Measurements from ENCODE around the gene PRAC1.
"Not testable (repeated sequence)": the region's sequence is repeated elsewhere in the genome, so short reads cannot be mapped to it uniquely, and the experiment has no call there.

Gene PRAC1

DNA sequence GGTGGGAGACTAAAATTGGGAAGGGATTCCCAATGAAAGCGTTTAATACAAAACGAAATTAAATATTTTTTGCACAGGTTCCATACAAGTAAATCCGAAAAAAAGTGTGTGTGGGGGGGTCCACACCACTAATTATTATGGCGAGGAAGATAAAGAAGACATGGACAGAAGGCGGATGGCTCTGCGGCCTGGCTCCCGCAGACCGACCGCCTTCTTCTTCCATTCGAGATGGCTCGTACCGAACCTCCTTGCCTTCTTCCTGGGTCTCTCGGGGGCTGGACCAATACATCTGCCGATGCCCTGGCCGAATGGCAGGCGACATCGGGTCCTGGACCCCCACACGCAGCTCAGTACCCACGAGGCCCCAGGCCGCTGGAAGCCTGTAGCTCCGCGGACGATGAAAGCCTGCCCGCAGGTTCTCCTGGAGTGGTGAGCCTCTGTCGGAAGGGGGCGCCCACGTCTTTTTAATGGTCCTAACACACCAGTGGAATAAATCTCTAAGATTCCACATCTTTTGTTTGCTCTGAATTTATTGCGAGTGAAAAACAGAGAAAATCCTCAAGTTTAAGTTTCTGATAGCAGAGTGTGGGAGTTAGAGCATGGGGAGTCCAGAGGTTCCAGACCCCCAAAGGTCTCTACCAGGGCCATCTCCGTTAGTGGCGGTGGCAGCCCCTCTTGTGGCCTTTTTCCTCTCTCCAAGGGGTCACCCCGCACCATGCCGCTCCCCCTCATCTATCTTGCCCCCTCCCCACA is 2.1 kb upstream of the PRAC1 start:
- DNase-seq (ENCODE audit: insufficient read length): peak; percentile 48
- peak; percentile 83 for FAIRE-seq
- TF ChIP-seq POLR2AphosphoS5 (IDR thresholded peaks at IDR 0.05; ENCODE audit: low read depth, low read length) (no peak), TAF1 (IDR thresholded peaks at IDR 0.05; ENCODE audit: borderline replicate concordance, low read depth, low read length) (no peak), POLR2A (IDR thresholded peaks at IDR 0.05; ENCODE audit: low read depth, low read length) (no peak)

DNA sequence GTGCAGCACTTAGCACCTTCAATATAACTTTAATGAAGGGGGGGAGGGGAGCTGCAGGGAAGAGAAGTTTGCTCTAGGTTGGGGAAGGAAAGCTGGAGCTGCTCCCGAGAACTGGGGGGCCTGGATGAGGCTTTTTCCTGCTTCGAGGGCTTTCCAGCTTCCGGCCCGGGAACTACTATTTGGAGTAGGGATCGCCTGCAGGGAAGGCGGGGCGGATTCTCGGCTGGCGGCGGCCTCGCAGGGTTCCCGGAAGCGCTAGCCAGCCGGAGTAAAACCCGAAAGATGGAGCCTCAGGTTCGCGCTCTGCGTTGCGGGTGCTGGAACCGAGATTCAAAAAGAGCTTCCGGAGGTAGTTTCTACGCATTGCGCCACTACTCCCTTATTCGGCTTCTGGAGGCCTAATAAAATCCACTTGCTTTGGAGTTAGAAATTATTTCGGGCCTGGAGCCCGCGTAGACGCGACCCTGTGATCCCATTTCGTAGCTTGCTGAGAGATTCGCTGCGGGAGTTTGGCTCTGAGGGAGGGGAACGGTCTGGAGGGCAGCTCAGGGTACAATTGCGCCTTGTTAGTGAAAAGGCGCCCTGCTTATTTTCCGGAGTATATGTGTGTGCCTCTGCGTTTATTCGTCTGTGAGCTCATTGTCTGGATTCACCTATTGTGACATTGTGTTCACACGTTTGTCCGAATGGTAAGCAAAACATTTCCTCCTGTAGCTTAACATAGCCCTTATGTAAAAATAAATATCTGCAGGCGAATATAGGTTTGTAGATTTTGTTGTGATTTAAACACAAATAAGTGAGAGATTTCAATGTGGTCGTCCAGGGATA is 1.3 kb upstream of the PRAC1 start:
- DNase-seq (ENCODE audit: insufficient read length) (no peak), FAIRE-seq (no peak)
- TF ChIP-seq POLR2AphosphoS5 (IDR thresholded peaks at IDR 0.05; ENCODE audit: low read depth, low read length) (no peak), POLR2A (IDR thresholded peaks at IDR 0.05; ENCODE audit: low read depth, low read length) (no peak), TAF1 (IDR thresholded peaks at IDR 0.05; ENCODE audit: borderline replicate concordance, low read depth, low read length) (no peak)

DNA sequence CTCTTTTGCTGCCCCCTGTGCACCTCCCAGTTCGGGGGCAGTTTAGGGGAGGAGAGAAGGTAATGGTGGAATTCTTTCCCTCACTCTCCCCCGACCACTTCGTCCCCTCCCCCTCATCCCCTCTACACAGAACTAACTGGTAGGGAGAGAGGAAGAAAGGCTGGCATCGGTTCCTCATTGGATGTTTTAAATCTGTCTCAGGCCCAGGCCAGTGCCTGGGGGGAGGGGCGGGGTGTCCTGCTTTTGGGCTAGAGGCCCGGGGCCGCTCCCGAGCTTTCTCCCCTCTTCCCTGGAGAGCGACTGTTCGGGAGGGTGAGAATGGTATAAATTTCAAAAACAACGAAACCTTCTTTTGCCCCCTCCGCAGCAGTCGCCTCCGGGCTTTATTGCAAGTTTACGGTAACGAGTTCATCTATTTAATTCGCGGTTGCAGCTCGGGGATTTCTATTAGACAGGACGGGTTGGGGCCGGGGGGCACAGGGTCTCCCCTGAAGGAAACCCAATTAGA is 651 bp upstream of the PRAC1 start, which contains the start of gene PRAC2:
Gene PRAC2, plus strand, starts transcription at position 271 of the 508 bp plus-strand sequence. CDS start 1,226 bp downstream, outside the sequence.
- FAIRE-seq: no peak
- no peak for DNase-seq (ENCODE audit: insufficient read length)
- no peak for TF ChIP-seq POLR2A (IDR thresholded peaks at IDR 0.05; ENCODE audit: low read depth, low read length)
- TF ChIP-seq TAF1 (IDR thresholded peaks at IDR 0.05; ENCODE audit: borderline replicate concordance, low read depth, low read length): no peak
- TF ChIP-seq POLR2AphosphoS5 (IDR thresholded peaks at IDR 0.05; ENCODE audit: low read depth, low read length): no peak

GRCh38 chr17:48721009-48721402 is 1.3 kb downstream of the PRAC1 start:
- no peak for FAIRE-seq
- no peak for TF ChIP-seq TAF1 (IDR thresholded peaks at IDR 0.05; ENCODE audit: borderline replicate concordance, low read depth, low read length)
- TF ChIP-seq POLR2A (IDR thresholded peaks at IDR 0.05; ENCODE audit: low read depth, low read length): no peak
- no peak for TF ChIP-seq POLR2AphosphoS5 (IDR thresholded peaks at IDR 0.05; ENCODE audit: low read depth, low read length)
- DNase-seq (ENCODE audit: insufficient read length): no peak

DNA sequence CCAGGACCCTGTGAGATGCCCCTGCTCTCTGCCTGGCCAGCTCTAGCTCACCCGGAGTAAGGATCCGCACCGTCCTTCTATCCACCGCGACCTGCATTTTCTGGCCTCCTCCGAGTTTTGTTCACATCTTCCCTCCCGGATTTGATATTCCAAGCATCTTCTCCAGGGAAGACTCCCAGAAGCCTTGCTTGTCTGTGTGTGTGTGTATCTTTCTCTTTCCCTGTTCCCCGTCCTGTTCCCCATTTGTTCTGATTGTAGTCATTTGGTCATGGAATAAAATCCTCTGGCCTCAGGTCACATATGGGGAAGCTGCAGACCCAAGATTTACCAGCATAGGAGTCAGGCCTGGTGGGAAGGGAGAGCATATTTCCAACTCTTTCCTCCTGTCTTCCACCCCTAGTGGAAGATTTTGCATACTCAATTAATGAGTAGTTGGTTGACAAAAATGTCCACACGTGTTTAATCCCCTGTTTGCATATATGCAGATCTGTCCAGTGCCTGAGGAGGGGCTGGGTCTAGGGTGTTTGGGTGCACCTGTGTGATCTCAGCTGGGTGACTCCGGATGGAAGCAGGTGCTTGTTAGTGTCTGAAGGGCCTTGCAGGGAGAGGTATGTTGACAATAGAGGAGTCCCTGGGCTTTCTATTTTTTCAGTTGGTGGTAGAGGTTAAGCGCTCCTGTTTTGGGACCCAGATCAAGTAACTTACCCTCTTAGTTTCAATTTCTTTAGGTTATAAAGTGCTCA is 1.9 kb downstream of the PRAC1 start:
- FAIRE-seq (no peak), DNase-seq (ENCODE audit: insufficient read length) (no peak)
- TF ChIP-seq POLR2A (IDR thresholded peaks at IDR 0.05; ENCODE audit: low read depth, low read length): no peak
- no peak for TF ChIP-seq POLR2AphosphoS5 (IDR thresholded peaks at IDR 0.05; ENCODE audit: low read depth, low read length)
- TF ChIP-seq TAF1 (IDR thresholded peaks at IDR 0.05; ENCODE audit: borderline replicate concordance, low read depth, low read length): no peak

- TF ChIP-seq POLR2AphosphoS5 (IDR thresholded peaks at IDR 0.05; ENCODE audit: low read depth, low read length): no peak
- TF ChIP-seq TAF1 (IDR thresholded peaks at IDR 0.05; ENCODE audit: borderline replicate concordance, low read depth, low read length): no peak
- no peak for TF ChIP-seq POLR2A (IDR thresholded peaks at IDR 0.05; ENCODE audit: low read depth, low read length)
- FAIRE-seq (no peak), DNase-seq (ENCODE audit: insufficient read length) (no peak)
These were observed 2.6 kb downstream of the PRAC1 start for GRCh38 chr17:48719642-48720265.

DNA sequence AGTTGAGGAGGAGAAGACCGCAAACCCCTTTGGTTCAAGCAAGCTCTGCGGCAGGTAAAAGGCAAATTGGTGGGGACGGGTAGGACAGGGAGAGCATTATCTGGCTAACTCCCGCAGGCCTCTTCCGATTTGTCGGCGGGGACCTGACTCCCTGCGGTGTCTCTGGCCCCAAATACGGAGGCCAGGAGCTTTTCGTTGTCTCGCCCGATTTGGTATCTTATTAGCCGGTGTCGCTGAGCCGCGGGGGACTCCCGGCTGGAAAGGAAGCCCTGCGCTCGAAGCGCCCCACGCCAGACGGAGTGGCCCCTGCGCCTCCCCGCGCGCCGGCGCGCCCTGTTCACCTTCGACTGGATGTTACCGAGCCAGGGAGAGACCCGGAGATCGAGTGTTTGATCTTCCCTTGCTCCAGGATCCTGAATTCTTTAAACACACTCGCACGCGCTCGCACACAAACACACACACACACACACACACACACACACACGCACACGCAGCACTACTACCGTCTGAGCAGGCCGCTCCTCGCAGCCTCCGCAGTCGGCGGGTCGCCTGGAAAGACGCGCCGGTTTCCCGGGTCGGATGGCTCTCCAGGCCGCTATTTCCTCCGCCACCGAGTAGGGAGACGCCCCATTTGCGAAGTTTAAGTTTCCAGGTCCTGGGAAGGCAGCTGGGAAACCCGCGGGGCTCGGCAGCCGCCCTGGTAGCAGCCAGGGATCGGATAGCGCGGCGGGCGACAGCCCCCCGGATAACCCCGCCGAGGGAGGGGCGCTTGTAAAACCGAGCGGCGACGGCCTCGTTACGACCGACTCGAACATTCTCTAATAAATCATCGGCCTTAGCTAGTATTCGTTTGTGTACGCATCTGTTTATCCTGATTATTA is 3.3 kb downstream of the PRAC1 start:
- no peak for TF ChIP-seq POLR2AphosphoS5 (IDR thresholded peaks at IDR 0.05; ENCODE audit: low read depth, low read length)
- no peak for TF ChIP-seq POLR2A (IDR thresholded peaks at IDR 0.05; ENCODE audit: low read depth, low read length)
- no peak for TF ChIP-seq TAF1 (IDR thresholded peaks at IDR 0.05; ENCODE audit: borderline replicate concordance, low read depth, low read length)
- FAIRE-seq (no peak), DNase-seq (ENCODE audit: insufficient read length) (no peak)

GRCh38 chr17:48718227-48718760 is 4.0 kb downstream of the PRAC1 start:
- no peak for DNase-seq (ENCODE audit: insufficient read length)
- no peak for FAIRE-seq
- no peak for TF ChIP-seq POLR2A (IDR thresholded peaks at IDR 0.05; ENCODE audit: low read depth, low read length)
- no peak for TF ChIP-seq POLR2AphosphoS5 (IDR thresholded peaks at IDR 0.05; ENCODE audit: low read depth, low read length)
- no peak for TF ChIP-seq TAF1 (IDR thresholded peaks at IDR 0.05; ENCODE audit: borderline replicate concordance, low read depth, low read length)

DNA sequence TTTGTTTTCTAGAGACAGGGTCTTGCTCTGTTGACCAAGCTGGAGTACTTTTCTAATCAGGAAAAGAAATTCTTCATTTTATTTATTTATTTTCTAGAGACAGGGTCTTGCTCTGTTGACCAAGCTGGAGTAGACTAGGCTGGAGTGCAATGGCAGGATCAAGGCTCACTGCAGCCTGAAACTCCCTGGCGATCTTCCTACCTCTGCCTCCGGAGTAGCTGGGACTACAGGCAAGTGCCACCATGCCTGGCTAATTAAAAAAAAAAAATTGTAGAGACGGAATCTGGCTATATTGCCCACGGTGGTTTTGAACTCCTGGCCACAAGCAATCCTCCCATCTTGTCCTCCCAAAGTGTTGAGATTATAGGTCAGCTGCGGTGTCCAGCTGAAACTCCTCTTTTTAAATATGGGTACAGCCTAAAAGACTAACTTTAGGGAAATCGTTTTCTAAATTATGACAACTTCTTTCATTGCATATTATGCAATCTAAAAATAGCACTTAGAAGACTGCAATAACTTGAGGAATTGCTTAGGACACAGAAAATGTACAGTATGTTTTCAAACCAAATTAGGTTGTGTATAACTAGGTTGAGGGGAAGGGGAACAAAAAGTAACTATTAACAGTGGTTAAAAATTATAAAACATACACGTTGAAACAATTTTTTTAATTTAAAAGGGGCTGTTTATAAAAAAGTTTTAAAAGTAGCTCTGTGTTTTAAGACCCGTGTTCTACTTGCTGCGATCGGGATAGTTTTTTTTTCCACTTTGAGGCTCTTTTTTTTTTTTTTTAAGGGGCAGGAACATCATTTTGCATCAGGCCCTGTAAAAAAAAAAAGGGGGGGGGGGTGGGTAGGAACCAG is 4.7 kb downstream of the PRAC1 start:
- FAIRE-seq (no peak), DNase-seq (ENCODE audit: insufficient read length) (no peak)
- no peak for TF ChIP-seq TAF1 (IDR thresholded peaks at IDR 0.05; ENCODE audit: borderline replicate concordance, low read depth, low read length)
- TF ChIP-seq POLR2AphosphoS5 (IDR thresholded peaks at IDR 0.05; ENCODE audit: low read depth, low read length): no peak
- no peak for TF ChIP-seq POLR2A (IDR thresholded peaks at IDR 0.05; ENCODE audit: low read depth, low read length)

GRCh38 chr17:48716549-48716948 is 5.8 kb downstream of the PRAC1 start:
- DNase-seq (ENCODE audit: insufficient read length); FAIRE-seq: not testable (repeated sequence)

All from GM12892 (cell line).